SK-N-SH (cell line): ENCODE results near the gene EPGN.

Experiments
- EZH2phosphoT487 ChIP-seq: fragments of 200-600 bp; sonication (generic); IDR thresholded peaks from 2 replicates; pipeline ENCODE4 v1.6.1; 2017; ENCODE audit warnings: low read depth, mixed run types, mild to moderate bottlenecking, antibody characterized with exemption, moderate library complexity, borderline replicate concordance
- FOXM1 ChIP-seq: IDR thresholded peaks from 2 replicates; pipeline ENCODE4 v1.4.0; 2012; ENCODE audit warnings: low read depth, mild to moderate bottlenecking
- GABPA ChIP-seq: IDR thresholded peaks from 2 replicates; pipeline ENCODE4 v1.4.0; 2012; ENCODE audit warnings: low read depth, mild to moderate bottlenecking
- MXI1 ChIP-seq: IDR thresholded peaks from 2 replicates; pipeline ENCODE4 v1.6.1; 2012; ENCODE audit warnings: mild to moderate bottlenecking, low read depth, low read length, improper control_type of control experiment
- POLR2AphosphoS5 ChIP-seq: IDR thresholded peaks from 2 replicates; pipeline ENCODE4 v1.6.1; 2012; ENCODE audit warnings: low read depth, low read length
- RAD21 ChIP-seq: IDR thresholded peaks from 2 replicates; pipeline ENCODE4 v1.6.1; 2012; ENCODE audit warnings: mild to moderate bottlenecking, low read length
- RFX5 ChIP-seq: IDR thresholded peaks from 2 replicates; pipeline ENCODE4 v1.6.1; 2012; ENCODE audit warnings: mild to moderate bottlenecking, improper control_type of control experiment, low read length
- SIN3A ChIP-seq: IDR thresholded peaks from 2 replicates; pipeline ENCODE4 v1.6.1; 2012; ENCODE audit warnings: low read depth, mild to moderate bottlenecking, low read length, moderate library complexity, borderline replicate concordance
- TAF1 ChIP-seq: IDR thresholded peaks from 2 replicates; pipeline ENCODE4 v1.6.1; 2012; ENCODE audit warnings: low read depth, mild to moderate bottlenecking, low read length, moderate library complexity, borderline replicate concordance
- TF ChIP-seq, protein P1 (sequence below): fragments of 200-600 bp; sonication (generic); IDR thresholded peaks from 2 replicates; pipeline ENCODE4 v1.6.1; 2017; ENCODE audit warnings: antibody characterized with exemption, mild to moderate bottlenecking, moderate library complexity
- TF ChIP-seq, protein P2 (sequence below): IDR thresholded peaks from 2 replicates; pipeline ENCODE4 v1.6.1; 2012; ENCODE audit warnings: mild to moderate bottlenecking, low read depth, low read length, moderate library complexity

DNA sequence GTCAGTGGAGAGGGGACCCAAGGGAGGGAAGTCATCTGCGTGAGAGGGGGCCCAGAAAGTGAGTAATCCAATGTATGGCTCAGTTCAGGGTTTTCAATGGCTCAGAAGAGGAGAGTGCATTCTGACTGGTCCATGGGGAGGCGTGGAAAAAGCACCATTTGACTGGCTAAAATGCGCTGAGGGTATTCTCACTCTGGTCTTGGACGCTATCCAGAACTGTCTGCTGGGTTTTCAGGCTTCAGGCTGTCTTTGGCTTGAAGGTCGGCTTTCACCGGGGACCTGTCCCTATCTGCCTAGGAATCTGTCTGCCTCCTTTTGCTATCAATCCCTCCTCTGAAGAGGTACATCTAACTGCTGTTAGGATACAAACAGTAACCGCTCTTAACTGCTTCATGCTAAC lies 26.4 kb downstream of the EPGN start:
- TF ChIP-seq EZH2phosphoT487 (no peak), FOXM1 (no peak), RAD21 (no peak), POLR2AphosphoS5 (no peak), SIN3A (no peak), GABPA (no peak), MXI1 (no peak), RFX5 (no peak), TAF1 (no peak)
- TF ChIP-seq, protein P1, sequence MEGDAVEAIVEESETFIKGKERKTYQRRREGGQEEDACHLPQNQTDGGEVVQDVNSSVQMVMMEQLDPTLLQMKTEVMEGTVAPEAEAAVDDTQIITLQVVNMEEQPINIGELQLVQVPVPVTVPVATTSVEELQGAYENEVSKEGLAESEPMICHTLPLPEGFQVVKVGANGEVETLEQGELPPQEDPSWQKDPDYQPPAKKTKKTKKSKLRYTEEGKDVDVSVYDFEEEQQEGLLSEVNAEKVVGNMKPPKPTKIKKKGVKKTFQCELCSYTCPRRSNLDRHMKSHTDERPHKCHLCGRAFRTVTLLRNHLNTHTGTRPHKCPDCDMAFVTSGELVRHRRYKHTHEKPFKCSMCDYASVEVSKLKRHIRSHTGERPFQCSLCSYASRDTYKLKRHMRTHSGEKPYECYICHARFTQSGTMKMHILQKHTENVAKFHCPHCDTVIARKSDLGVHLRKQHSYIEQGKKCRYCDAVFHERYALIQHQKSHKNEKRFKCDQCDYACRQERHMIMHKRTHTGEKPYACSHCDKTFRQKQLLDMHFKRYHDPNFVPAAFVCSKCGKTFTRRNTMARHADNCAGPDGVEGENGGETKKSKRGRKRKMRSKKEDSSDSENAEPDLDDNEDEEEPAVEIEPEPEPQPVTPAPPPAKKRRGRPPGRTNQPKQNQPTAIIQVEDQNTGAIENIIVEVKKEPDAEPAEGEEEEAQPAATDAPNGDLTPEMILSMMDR, result no peak
- TF ChIP-seq, protein P2, sequence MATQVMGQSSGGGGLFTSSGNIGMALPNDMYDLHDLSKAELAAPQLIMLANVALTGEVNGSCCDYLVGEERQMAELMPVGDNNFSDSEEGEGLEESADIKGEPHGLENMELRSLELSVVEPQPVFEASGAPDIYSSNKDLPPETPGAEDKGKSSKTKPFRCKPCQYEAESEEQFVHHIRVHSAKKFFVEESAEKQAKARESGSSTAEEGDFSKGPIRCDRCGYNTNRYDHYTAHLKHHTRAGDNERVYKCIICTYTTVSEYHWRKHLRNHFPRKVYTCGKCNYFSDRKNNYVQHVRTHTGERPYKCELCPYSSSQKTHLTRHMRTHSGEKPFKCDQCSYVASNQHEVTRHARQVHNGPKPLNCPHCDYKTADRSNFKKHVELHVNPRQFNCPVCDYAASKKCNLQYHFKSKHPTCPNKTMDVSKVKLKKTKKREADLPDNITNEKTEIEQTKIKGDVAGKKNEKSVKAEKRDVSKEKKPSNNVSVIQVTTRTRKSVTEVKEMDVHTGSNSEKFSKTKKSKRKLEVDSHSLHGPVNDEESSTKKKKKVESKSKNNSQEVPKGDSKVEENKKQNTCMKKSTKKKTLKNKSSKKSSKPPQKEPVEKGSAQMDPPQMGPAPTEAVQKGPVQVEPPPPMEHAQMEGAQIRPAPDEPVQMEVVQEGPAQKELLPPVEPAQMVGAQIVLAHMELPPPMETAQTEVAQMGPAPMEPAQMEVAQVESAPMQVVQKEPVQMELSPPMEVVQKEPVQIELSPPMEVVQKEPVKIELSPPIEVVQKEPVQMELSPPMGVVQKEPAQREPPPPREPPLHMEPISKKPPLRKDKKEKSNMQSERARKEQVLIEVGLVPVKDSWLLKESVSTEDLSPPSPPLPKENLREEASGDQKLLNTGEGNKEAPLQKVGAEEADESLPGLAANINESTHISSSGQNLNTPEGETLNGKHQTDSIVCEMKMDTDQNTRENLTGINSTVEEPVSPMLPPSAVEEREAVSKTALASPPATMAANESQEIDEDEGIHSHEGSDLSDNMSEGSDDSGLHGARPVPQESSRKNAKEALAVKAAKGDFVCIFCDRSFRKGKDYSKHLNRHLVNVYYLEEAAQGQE, result no peak
